PC-9 (cell line): ENCODE measurements around the gene KDELR1.
"Not testable (repeated sequence)": the region's sequence is repeated elsewhere in the genome, so short reads cannot be mapped to it uniquely, and the experiment has no call there.

Experiments
- CTCF ChIP-seq: fragments of 200-600 bp; sonication (generic); conservative IDR thresholded peaks from 2 replicates; pipeline ENCODE4 v1.6.1; 2017; ENCODE audit warnings: mixed run types, antibody characterized with exemption, mild to moderate bottlenecking, moderate library complexity
- EZH2 ChIP-seq: fragments of 200-600 bp; sonication (generic); IDR thresholded peaks from 2 replicates; pipeline ENCODE4 v1.8.0; 2017; ENCODE audit warnings: antibody characterized with exemption, low read depth

DNA sequence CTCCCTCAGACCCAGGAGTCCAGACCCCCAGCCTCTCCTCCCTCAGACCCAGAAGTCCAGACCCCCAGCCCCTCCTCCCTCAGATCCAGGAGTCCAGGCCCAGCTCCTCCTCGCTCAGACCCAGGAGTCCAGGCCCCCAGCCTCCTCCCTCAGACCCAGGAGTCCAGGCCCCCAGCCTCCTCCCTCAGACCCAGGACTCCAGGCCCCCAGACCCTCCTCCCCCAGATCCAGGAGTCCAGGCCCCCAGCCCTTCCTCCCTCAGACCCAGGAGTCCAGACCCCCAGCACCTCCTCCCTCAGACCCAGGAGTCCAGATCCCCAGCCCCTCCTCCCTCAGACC lies 624 bp upstream of the KDELR1 start:
- TF ChIP-seq CTCF, EZH2: not testable (repeated sequence)
